Activated CD4-positive, alpha-beta T cell treated with anti-CD3 and anti-CD28 coated beads, Interleukin-2, amount 50 U/mL, for 16 hours (primary cell): ENCODE measurements around the gene MBP.
A peak's percentile ranks its signal among the peaks of the same experiment; 100 is the strongest.
"Not testable (repeated sequence)": the region's sequence is repeated elsewhere in the genome, so short reads cannot be mapped to it uniquely, and the experiment has no call there.

Experiments used
- DNase-seq: peaks from one replicate; pipeline ENCODE4 v3.0.0-alpha.2; 2020

The MBP gene

GRCh38 chr18:76999077-76999476 is 133.5 kb downstream of the MBP start:
- no peak for DNase-seq

DNA sequence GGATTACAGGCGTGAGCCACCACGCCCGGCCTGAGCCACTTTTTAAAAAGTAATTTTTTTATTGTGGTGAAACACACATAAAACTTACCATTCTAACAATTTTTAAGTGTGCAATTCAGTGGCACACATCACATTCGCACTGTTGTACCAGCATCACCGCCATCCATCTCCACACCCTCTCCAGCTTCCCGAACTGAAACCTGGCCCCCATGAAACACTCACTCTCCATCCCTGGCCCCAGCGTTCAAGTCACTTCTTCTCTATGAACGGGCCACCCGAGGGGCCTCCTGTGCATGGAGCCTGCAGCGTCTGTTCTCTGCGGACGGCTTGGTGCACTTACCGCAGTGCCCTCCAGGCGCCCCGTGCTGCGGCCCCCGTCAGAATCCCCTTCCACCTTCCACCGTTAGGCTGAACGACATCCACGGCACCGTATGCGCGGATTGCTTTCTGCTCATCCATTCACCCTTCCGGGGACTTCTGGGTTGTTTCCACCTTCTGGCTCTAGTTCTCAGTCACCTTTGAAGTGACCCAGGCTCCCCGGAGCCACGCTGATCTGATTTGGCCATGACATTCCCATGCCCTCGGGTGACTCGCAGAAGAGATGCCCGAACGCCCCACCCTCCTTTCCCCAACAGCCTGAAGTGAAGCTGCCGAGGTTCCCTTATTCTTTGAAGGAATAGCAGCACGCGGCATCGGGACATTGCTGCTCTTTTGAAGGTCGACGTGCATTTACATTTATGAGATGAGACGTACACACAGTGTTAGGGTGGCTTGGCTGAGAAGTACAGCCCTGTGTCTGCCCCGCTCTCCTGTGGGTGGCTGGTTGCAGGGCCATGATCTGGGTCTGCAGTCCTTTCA is 134.4 kb downstream of the MBP start:
- DNase-seq, result no peak

GRCh38 chr18:76996429-76996828 is 136.2 kb downstream of the MBP start:
- no peak for DNase-seq

DNA sequence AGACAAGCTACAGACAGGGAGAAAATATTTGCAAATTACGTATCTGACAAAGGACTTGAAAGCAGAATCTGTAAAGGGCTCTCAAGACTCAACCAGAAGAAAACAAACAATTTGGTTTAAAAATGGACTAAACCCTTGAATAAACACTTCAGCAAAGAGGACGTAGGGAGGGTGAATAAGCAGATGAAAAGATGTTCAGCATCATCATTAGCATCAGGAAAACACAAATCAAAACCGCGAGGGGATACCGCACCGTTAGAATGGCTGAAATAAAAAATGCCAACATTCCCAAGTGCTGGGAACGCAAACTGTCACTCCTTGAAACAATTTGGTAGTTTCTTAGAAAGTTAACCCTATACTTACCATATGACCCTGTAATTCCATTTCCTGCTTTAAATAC is 136.7 kb downstream of the MBP start:
- no peak for DNase-seq

GRCh38 chr18:76994086-76994654 is 138.4 kb downstream of the MBP start:
- DNase-seq, result no peak

GRCh38 chr18:76993573-76993972 is 139.0 kb downstream of the MBP start:
- no peak for DNase-seq

DNA sequence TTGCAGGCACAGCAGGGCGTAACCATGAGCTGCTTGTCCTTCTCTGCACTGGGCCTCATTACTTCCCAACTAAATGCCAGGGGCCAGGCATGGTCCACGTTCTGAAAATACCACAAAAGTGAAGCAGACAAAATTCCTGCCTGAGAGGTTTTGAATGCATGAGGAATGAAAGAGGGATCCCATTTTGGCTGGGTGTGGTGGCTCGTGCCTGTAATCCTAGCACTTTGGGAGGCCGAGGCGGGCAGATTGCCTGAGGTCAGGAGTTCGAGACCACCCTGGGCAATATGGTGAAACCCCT is 139.5 kb downstream of the MBP start:
- DNase-seq, result no peak

GRCh38 chr18:76992226-76993084 is 140.1 kb downstream of the MBP start:
- no peak for DNase-seq

- no peak for DNase-seq
These were observed 141.4 kb downstream of the MBP start for GRCh38 chr18:76991021-76991688.

DNA sequence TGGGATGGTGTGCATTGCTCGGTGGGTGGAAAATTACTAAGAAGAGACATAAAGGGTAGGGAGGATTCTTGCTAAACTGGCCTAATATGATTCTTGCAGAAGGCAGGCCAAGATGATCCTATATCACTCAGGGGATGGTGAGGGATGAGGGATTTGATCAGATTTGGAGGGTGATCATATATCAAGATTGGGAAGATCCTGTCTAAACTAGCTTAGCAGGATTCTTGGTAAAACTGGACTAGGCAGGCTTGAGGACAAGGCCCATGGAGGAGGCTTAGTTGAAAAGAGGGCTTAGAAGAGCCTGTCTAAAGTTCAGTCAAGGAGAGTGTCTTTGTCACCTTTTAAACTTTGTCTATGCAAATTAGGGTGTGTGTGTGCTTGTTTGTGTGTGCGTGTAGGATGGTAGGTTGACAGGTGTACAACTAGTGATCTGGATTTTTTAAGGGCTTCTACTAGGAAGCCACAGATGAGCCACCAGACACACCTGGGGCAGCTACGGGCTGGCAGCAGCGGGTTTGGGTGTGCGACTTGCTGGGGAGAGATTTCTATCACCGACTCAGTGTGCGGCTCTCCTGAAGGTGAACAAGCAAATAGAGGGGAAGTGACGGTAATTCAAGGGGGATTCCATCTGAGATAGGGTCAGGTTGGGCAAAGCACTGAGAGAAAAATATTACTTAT is 142.1 kb downstream of the MBP start:
- not testable (repeated sequence) for DNase-seq

- no peak for DNase-seq
These were observed 142.9 kb downstream of the MBP start for GRCh38 chr18:76989647-76990190.

GRCh38 chr18:76988827-76989646 is 143.5 kb downstream of the MBP start:
- DNase-seq, result peak; percentile 44

GRCh38 chr18:76988031-76988826 is 144.4 kb downstream of the MBP start:
- no peak for DNase-seq

GRCh38 chr18:76986406-76986805 is 146.2 kb downstream of the MBP start:
- no peak for DNase-seq

GRCh38 chr18:76985951-76986236 is 146.7 kb downstream of the MBP start:
- no peak for DNase-seq

- DNase-seq, result no peak
These were observed 147.2 kb downstream of the MBP start for GRCh38 chr18:76985156-76985950.

DNA sequence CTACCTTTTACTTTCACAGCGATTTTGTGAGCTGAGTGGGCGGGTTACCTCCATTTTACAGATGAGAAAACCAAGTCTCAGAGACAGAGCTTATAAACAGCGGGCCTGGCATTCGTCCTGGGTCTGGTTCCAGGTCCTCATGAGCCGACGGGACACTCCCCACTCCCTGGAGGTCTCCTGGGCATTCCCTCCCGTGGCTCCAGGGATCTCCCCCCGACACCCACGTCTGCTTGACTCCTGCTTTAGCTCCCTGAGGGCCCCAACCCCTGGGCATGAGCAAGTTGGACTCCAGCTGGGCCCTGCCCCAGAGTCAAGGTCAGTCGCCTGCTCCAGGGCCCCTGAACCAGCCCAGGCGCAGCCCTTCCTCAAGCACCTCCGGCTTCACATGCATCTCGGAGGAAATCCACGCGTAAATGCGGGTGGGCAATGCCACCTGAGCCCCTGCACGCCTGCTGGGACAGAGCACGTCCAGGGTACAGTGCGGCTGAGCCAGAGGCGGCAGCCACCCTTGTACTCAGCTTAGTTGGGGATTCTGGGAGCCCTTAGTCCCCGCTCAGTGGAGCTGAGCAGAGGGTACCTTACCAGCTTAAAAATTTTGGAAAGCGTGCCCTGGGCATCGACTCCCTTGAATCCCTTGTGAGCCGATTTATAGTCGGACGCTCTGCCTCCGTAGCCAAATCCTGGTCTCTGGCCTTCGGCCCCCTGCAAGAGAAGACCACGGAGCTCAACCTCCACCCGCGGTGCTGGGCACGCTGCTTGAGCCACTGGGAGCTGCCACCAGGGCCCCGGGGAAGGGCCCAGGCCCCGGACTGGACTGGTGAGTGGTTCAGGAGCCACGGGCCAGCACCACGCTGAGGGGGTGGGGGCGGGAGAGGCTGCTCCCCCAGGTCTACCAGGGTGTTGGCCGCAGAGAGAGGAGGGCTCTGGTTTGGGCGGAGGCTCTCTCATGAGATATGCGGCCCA is 148.1 kb downstream of the MBP start:
- no peak for DNase-seq

GRCh38 chr18:76983613-76984051 is 149.0 kb downstream of the MBP start:
- no peak for DNase-seq
